SK-N-SH (cell line): ENCODE results near the gene OBP2B.
"Not testable (repeated sequence)": the region's sequence is repeated elsewhere in the genome, so short reads cannot be mapped to it uniquely, and the experiment has no call there.

Experiments used
- GATA2 ChIP-seq: sonication (generic); formaldehyde crosslinking; IDR thresholded peaks from 2 replicates; pipeline ENCODE4 v1.5.0; 2020; ENCODE audit warnings: mild to moderate bottlenecking, missing genetic modification reagents
- POLR2AphosphoS5 ChIP-seq: IDR thresholded peaks from 2 replicates; pipeline ENCODE4 v1.6.1; 2012; ENCODE audit warnings: low read depth, low read length
- SIN3A ChIP-seq: IDR thresholded peaks from 2 replicates; pipeline ENCODE4 v1.6.1; 2012; ENCODE audit warnings: low read depth, mild to moderate bottlenecking, low read length, moderate library complexity, borderline replicate concordance
- TF ChIP-seq, protein P1 (sequence below): fragments of 200-600 bp; sonication (generic); IDR thresholded peaks from 2 replicates; pipeline ENCODE4 v1.6.1; 2017; ENCODE audit warnings: antibody characterized with exemption, mild to moderate bottlenecking, moderate library complexity

DNA sequence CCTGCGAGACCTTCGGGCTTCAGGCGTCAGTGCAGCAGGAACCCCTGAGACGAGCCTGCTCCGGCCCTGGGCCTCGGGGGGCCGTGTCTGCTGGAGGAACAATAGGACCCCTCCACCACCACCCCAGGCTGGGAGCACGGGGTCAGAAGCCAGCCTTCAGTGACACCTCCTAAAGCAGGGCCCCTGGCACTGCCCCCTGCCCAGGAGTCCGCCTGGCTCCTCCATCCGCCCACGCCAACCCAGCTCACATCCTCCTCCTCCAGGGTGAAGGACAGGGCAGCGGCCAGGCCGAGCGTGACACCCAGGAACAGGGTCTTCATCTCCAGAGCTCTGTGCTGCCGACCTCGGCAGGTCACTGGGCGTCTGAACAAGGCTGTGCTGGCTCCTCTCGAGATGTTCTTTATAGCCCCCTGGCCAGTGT lies at the start of gene OBP2B:
- TF ChIP-seq SIN3A, GATA2, POLR2AphosphoS5: not testable (repeated sequence)
- TF ChIP-seq, protein P1, sequence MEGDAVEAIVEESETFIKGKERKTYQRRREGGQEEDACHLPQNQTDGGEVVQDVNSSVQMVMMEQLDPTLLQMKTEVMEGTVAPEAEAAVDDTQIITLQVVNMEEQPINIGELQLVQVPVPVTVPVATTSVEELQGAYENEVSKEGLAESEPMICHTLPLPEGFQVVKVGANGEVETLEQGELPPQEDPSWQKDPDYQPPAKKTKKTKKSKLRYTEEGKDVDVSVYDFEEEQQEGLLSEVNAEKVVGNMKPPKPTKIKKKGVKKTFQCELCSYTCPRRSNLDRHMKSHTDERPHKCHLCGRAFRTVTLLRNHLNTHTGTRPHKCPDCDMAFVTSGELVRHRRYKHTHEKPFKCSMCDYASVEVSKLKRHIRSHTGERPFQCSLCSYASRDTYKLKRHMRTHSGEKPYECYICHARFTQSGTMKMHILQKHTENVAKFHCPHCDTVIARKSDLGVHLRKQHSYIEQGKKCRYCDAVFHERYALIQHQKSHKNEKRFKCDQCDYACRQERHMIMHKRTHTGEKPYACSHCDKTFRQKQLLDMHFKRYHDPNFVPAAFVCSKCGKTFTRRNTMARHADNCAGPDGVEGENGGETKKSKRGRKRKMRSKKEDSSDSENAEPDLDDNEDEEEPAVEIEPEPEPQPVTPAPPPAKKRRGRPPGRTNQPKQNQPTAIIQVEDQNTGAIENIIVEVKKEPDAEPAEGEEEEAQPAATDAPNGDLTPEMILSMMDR = not testable (repeated sequence)
